ENCODE data around the gene FNIP2.

GRCh38 chr4:158756588-158756987, 12.2 kb upstream of the FNIP2 start:
- TF ChIP-seq CTCF (IDR thresholded peaks at IDR 0.05; ENCODE audit: insufficient read depth, low read depth, low read length) (no peak), EZH2 (IDR thresholded peaks at IDR 0.05; ENCODE audit: insufficient read depth, low read length) (no peak)
